Retinal pigment epithelial cell (primary cell): ENCODE data around the gene GRIN2D.
A peak's percentile ranks its signal among the peaks of the same experiment; 100 is the strongest.

ENCODE experiments used
- DNase-seq: peaks from one replicate; pipeline ENCODE4 v3.0.0-alpha.2; 2010; ENCODE audit warnings: low read depth
- H3K4me3 ChIP-seq: 2 replicates; pipeline ENCODE4 v1.5.1; 2011; ENCODE audit warnings: mild to moderate bottlenecking, low read length, control low read depth, moderate library complexity
- TF ChIP-seq, protein P1 (sequence below): conservative IDR thresholded peaks from 2 replicates; pipeline ENCODE4 v1.5.1; 2011; ENCODE audit warnings: low read depth, low read length, control low read depth, inconsistent platforms

Gene GRIN2D

DNA sequence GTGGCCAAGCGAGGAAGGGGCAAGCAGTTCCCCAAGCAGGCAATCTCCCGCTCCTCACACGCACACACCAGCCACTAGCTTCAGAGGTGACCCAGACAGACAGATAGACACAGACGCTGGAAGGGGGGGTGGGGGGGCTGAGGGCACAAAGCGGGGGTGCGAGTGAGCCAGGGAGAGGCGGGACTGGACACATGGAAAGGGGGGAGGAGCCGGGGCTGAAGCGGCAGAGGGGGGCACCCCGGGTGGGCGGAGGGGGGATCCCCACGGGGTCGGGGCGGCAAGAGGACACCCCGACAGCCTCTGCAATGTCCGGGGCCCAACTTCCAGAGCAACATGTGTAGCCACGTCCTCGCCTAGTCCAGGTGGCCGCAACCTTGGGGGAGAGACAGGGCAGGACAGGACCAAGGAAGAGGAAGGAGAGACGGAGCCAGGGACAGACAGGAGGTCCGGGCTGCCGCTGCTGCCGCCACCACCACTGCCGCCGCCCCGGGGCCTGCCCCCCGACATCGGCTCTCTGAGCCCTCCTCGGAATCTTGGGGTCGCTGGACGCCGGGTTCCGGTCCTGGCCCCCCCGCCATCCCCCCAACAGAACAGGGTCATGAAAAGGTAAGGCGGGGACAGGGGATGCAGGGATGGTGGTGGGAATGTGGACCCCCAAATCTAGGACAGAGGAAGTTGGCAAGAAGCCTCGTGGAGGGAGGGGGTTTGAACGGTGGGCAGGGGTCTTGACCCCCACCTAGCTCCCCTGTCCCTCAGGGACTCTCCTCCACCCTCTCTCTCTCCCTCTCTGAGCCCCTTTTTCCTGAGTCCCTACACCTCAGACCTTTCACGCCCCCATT, 1.1 kb downstream of the GRIN2D start:
- DNase-seq, result no peak
- TF ChIP-seq, protein P1, sequence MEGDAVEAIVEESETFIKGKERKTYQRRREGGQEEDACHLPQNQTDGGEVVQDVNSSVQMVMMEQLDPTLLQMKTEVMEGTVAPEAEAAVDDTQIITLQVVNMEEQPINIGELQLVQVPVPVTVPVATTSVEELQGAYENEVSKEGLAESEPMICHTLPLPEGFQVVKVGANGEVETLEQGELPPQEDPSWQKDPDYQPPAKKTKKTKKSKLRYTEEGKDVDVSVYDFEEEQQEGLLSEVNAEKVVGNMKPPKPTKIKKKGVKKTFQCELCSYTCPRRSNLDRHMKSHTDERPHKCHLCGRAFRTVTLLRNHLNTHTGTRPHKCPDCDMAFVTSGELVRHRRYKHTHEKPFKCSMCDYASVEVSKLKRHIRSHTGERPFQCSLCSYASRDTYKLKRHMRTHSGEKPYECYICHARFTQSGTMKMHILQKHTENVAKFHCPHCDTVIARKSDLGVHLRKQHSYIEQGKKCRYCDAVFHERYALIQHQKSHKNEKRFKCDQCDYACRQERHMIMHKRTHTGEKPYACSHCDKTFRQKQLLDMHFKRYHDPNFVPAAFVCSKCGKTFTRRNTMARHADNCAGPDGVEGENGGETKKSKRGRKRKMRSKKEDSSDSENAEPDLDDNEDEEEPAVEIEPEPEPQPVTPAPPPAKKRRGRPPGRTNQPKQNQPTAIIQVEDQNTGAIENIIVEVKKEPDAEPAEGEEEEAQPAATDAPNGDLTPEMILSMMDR, result no peak
- H3K4me3 ChIP-seq, result peak overlapping the region; percentile 30

DNA sequence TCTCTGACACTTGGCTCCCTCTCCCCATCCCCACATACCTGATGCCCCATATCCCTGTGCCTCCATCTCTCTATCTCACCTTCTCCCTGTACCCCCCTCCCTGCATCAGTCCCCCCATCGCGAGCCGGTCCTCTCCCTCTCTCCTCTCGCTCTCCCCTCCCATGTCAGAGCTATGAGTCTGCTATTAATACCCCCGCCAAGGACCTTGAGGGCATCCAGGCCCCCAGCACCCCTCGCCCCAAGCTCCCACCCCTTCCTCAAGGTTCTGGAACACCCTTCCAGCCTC, 1.6 kb downstream of the GRIN2D start:
- no peak overlapping the region for H3K4me3 ChIP-seq
- TF ChIP-seq, protein P1, result no peak
- no peak for DNase-seq

DNA sequence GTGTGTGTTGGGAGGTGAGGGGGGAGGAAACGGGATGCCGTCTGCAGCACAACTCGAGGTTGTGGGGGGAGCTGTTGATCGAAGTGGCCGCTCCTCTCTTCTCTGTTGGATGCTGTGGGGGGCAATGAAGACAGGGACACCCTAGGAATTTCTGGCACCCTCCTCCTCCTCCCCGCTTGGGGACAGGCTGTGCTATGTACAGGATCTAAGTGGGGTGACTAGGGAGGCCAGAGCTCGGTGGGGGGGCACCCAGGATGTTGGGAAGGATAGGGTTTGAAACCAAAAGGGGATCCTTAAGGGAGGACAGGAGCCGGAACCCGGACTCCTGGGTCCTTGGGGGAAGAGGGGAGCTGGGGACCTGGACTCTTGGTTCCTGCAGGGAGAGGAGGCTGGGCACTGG, 2.0 kb downstream of the GRIN2D start:
- TF ChIP-seq, protein P1, result no peak
- DNase-seq, result no peak
- no peak overlapping the region for H3K4me3 ChIP-seq

DNA sequence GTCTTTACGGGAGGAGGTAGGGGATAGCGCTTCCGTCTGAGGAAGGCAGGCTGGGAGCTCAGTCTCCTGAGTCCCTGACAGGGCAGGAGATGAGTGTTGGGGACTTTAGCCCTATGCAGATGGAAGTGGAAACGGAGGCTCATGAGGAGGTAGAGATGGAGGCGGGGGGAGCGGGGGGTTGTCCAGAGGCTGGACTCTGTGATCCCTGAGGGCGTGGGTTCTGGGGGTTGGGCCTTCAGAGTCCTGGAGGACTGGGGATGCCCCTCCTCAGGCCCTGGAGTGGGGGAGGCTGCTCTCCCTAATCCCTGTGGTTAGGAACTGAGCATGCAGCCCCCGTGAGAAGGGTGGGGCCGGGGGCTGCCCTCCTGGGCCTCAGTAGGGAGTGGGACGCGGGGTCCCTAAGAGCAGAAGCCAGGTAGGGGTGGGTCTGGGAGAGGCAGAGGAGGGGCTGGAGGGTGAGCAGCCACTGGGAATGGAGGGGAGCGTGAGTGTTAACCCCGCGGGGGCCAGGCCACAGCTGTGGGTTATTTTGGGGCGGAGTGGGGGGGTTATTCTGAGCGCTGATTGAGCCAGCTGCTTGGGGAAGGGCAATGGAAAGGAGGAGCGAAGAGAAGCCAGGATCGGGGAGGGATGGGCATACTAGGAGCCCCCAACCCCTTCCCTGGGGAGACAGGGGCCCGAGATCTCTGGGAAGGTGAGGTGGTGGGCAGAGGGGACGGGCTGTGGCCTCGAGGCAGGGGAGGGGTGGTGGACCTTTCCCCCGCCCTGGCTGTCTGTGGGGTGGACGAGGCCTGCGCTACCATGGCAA, 2.8 kb downstream of the GRIN2D start:
- H3K4me3 ChIP-seq, result no peak overlapping the region
- TF ChIP-seq, protein P1, result no peak
- DNase-seq, result no peak

DNA sequence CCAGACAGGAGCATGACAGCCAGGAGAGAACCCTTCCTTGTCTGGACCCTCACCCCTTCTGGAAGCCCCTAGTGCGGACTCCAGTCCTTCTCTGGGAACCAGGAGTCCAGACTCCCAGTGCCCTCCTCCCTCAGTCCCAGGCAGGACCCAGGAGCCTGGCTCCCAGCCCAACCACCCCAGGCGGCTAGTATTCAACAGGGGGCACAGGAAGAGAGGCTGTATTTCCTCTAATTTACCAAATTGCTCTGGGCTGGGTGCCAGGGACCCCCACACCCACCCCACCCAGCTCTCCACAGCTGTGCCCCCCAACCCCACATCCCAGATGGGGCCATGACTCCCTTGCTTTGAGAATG, 3.3 kb downstream of the GRIN2D start:
- TF ChIP-seq, protein P1, result no peak
- no peak overlapping the region for H3K4me3 ChIP-seq
- no peak for DNase-seq

DNA sequence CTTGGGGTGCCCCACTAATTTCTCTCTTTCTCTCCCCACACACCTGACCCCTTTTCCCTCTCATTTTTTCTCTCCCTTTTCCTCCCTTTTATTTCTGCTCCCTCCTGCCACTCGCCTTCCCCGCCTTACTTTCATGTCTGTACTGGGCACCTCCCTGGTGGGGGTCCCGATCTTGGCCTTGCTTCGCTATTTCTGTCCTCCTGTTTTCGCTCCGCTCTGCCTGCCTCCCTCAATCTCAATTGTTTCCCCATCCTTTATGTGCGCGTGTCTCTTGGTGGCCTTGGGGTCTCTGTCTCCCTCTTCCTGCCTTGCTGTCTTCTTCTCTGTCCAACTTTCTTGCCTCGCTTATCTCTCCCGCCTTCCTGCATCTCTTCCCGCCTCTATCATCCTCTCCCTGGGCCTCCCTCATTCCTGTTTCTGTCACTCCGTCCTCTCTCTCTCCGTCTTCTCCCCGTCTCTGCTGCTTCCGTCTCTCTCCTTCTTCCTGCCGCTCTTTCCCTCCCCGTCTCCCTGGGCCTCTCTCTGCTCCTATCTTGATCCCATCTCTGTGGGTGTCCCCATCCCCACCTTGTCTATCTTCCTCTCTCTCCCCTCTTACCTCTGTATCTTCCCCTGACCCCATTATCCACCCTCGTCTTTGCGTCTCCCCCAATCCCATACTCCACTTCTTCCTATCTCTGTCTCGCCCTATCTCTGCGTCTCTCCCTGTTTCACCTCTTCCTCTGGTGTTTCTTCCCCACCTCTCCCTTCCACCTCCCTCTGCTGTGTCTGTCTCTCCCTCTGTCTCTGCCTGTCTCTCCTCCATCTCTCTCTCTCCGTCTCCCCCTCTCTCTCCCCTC, 4.0 kb downstream of the GRIN2D start:
- H3K4me3 ChIP-seq, result peak overlapping the region; percentile 41
- no peak for DNase-seq
- TF ChIP-seq, protein P1, result no peak
